HepG2 (cell line): Measurements from ENCODE around the gene CPNE1. TPM values are rescaled to one million over a fixed set of nuclear protein-coding genes. Genes with fewer than 3 reads are reported as not detected.

Experiments used
- JARID2 ChIP-seq: sonication (generic); formaldehyde crosslinking; IDR thresholded peaks from 2 replicates; pipeline ENCODE4 v1.8.1; 2023; ENCODE audit warnings: missing genetic modification reagents, inconsistent platforms; ENCODE audit not compliant: insufficient replicate concordance
- JDP2 ChIP-seq: sonication (generic); formaldehyde crosslinking; IDR thresholded peaks from 2 replicates; pipeline ENCODE4 v1.8.1; 2022; ENCODE audit warnings: missing genetic modification reagents, borderline replicate concordance
- MAFK ChIP-seq, 2 experiments: IDR thresholded peaks in 1 of 2; conservative IDR thresholded peaks in 1 of 2; 2 replicates each; pipeline ENCODE4 v1.6.1; 2011; ENCODE audit warnings: improper control_type of control experiment in 2 of 2, low read length in 2 of 2
- NCOA1 ChIP-seq: sonication (generic); formaldehyde crosslinking; IDR thresholded peaks from 2 replicates; pipeline ENCODE4 v1.9.0; 2021; ENCODE audit warnings: missing genetic modification reagents
- NCOA2 ChIP-seq: sonication (generic); formaldehyde crosslinking; IDR thresholded peaks from 2 replicates; pipeline ENCODE4 v1.8.0; 2022; ENCODE audit warnings: inconsistent platforms
- NFATC3 ChIP-seq: sonication (generic); formaldehyde crosslinking; IDR thresholded peaks from 2 replicates; pipeline ENCODE4 v1.5.1; 2020; ENCODE audit warnings: mild to moderate bottlenecking, missing genetic modification reagents
- NFIB ChIP-seq: sonication (generic); formaldehyde crosslinking; IDR thresholded peaks from 2 replicates; pipeline ENCODE4 v1.9.0; 2021; ENCODE audit warnings: missing genetic modification reagents, mild to moderate bottlenecking, borderline replicate concordance
- NRL ChIP-seq: sonication (generic); formaldehyde crosslinking; IDR thresholded peaks from 2 replicates; pipeline ENCODE4 v1.5.0; 2020; ENCODE audit warnings: missing genetic modification reagents, mild to moderate bottlenecking, moderate library complexity, borderline replicate concordance
- PHF5A ChIP-seq: IDR thresholded peaks from one replicate; pipeline ENCODE4 v1.6.1; 2018; ENCODE audit warnings: low read depth, missing genetic modification reagents; ENCODE audit not compliant: unreplicated experiment
- RNF2 ChIP-seq: fragments of 450-650 bp; conservative IDR thresholded peaks from 2 replicates; pipeline ENCODE4 v1.6.1; 2016; ENCODE audit warnings: low read depth
- SIN3A ChIP-seq: IDR thresholded peaks from 2 replicates; pipeline ENCODE4 v1.6.1; 2011; ENCODE audit warnings: low read depth, mild to moderate bottlenecking, control low read depth, low read length, borderline replicate concordance
- SIX4 ChIP-seq: sonication (generic); formaldehyde crosslinking; IDR thresholded peaks from 2 replicates; pipeline ENCODE4 v1.4.0; 2020; ENCODE audit warnings: missing genetic modification reagents
- TAF15 ChIP-seq: fragments of 200-400 bp; formaldehyde crosslinking; IDR thresholded peaks from one replicate; pipeline ENCODE4 v1.6.1; 2018; ENCODE audit warnings: mild to moderate bottlenecking, low read depth, low read length; ENCODE audit not compliant: poor library complexity, severe bottlenecking
- TOE1 ChIP-seq: sonication (generic); formaldehyde crosslinking; IDR thresholded peaks from 2 replicates; pipeline ENCODE4 v1.4.0; 2020; ENCODE audit warnings: mild to moderate bottlenecking, missing genetic modification reagents
- ZMAT3 ChIP-seq: sonication (generic); formaldehyde crosslinking; conservative IDR thresholded peaks from 2 replicates; pipeline ENCODE4 v1.7.0; 2021; ENCODE audit warnings: missing genetic modification reagents
- ZNF263 ChIP-seq: sonication (generic); formaldehyde crosslinking; IDR thresholded peaks from 2 replicates; pipeline ENCODE4 v1.4.0; 2020; ENCODE audit warnings: missing genetic modification reagents
- ZNF296 ChIP-seq: sonication (generic); formaldehyde crosslinking; conservative IDR thresholded peaks from 2 replicates; pipeline ENCODE4 v1.5.0; 2020; ENCODE audit warnings: mild to moderate bottlenecking, missing genetic modification reagents
- ZNF496 ChIP-seq: sonication (generic); formaldehyde crosslinking; IDR thresholded peaks from 2 replicates; pipeline ENCODE4 v1.8.1; 2023; ENCODE audit warnings: mild to moderate bottlenecking, moderate library complexity, missing genetic modification reagents; ENCODE audit not compliant: insufficient replicate concordance
- ZNF552 ChIP-seq: sonication (generic); formaldehyde crosslinking; IDR thresholded peaks from 2 replicates; pipeline ENCODE4 v1.9.0; 2022; ENCODE audit warnings: missing genetic modification reagents, mild to moderate bottlenecking, borderline replicate concordance
- ZNF614 ChIP-seq: IDR thresholded peaks from 2 replicates; pipeline ENCODE4 v1.6.1; 2018; ENCODE audit warnings: missing biosample characterization, missing genetic modification reagents, inconsistent platforms, borderline replicate concordance
- ZNF619 ChIP-seq: sonication (generic); formaldehyde crosslinking; IDR thresholded peaks from 2 replicates; pipeline ENCODE4 v1.4.0; 2020; ENCODE audit warnings: mild to moderate bottlenecking, missing genetic modification reagents
- ZNF678 ChIP-seq: sonication (generic); formaldehyde crosslinking; IDR thresholded peaks from 2 replicates; pipeline ENCODE4 v1.4.0; 2020; ENCODE audit warnings: mild to moderate bottlenecking, missing genetic modification reagents
- polyA plus RNA-seq, 8 experiments: library from polyadenylated mRNA; depleted of rRNA in 3 of 8; stranded (reverse) in 7 of 8; unstranded in 1 of 8; fragments of >200 nt; fragmentation: Illumina TruSeq in 4 of 8; extraction: Trizol in 4 of 8; gene quantifications; 2 replicates each; pipeline versions ENCODE4 v1.2.1 to v1.2.3, GENCODE V29; 2011 to 2016; ENCODE audit warnings: low read depth in 4 of 8, missing spikeins in 1 of 8, mixed read lengths in 1 of 8; ENCODE audit not compliant: insufficient read depth in 1 of 8
- total RNA-seq, 5 experiments: library from RNA; depleted of rRNA; stranded (reverse); fragments of >200 nt; fragmentation: Illumina TruSeq; extraction: Trizol; gene quantifications; 2 replicates each; pipeline ENCODE4 v1.2.3, GENCODE V29; 2016; ENCODE audit warnings: low read depth in 1 of 5
- TF ChIP-seq, protein P1 (sequence below): sonication (generic); formaldehyde crosslinking; IDR thresholded peaks from 2 replicates; pipeline ENCODE4 v1.8.1; 2023; ENCODE audit warnings: mild to moderate bottlenecking, inconsistent platforms, moderate library complexity, missing genetic modification reagents, borderline replicate concordance
- TF ChIP-seq, protein P2 (sequence below): sonication (generic); formaldehyde crosslinking; IDR thresholded peaks from 2 replicates; pipeline ENCODE4 v1.5.1; 2020; ENCODE audit warnings: mild to moderate bottlenecking, missing genetic modification reagents, moderate library complexity

Gene CPNE1
- total and polyA plus RNA-seq, 2 of the 13 experiments (the other 11 are each of a cell fraction or from before 2014, with no cell fraction given) = 408 to 431 TPM

DNA sequence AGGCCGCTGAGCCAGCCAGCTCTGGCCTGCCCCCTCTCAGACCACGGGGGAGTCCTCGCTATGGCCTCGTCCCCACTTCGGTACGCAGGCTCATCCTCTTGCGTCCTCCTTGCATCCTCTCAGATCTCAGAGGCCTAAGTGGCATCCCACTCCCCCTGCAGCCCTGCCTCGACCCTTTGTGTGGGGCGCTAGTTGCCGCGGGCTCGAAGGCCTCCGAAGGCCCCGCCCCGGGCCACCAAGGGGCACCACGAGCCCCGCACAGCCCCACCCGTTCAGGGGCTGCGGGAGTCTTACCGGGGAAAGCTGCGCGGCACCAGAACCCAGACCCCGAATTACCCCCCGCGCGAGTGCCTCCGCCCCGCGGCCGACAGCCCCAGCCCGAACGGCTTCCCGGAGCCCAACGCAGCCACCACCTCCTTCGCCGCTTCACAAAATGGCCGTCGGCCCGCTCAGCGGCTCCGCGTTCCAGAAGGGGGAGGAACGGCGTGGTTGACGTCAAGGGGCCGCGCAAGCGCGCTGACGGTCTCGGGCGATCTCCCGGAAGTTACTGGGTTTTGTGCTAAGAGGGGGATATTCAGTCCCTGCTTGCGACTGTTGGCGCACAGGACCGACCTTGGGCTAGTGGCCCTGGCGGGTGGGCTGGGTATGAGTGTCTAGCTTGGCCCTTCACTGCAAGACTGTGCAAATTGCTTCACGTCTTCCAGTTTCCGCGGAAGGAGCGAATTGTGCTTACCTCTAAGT is at the start of gene CPNE1, which contains the start of gene RBM12 (continued):
- TF ChIP-seq ZNF552 (peak; percentile 77; the same call in 1 of the 2 replicates), NCOA1 (CRISPR knock-in tag) (no peak; the same call in 1 of the 2 replicates), ZMAT3 (CRISPR knock-in tag) (peak; percentile 97), ZNF263 (CRISPR knock-in tag) (peak; percentile 64), TOE1 (CRISPR knock-in tag) (no peak), TAF15 (peak; percentile 88), ZNF614 (peak; percentile 96), PHF5A (CRISPR knock-in tag) (peak; percentile 65), NFATC3 (CRISPR knock-in tag) (peak; percentile 96; the same call in 1 of the 2 replicates), RNF2 (peak; percentile 89), JDP2 (CRISPR knock-in tag) (peak; percentile 86; the same call in 1 of the 2 replicates), SIX4 (CRISPR knock-in tag) (peak; percentile 8; the same call in 1 of the 2 replicates), NFIB (CRISPR knock-in tag) (no peak), ZNF296 (CRISPR knock-in tag) (peak; percentile 97; the same call in 1 of the 2 replicates), NCOA2 (CRISPR knock-in tag) (peak; percentile 70), SIN3A (peak; percentile 92), ZNF496 (CRISPR knock-in tag) (no peak), JARID2 (peak; percentile 97), MAFK (conservative IDR thresholded peaks at IDR 0.05 in 1 of 2, IDR thresholded peaks at IDR 0.05 in 1 of 2; ENCODE audit: low read length in 2 of 2) (peak; percentile 28 to 51; a peak in 3 of 4 replicates), NRL (CRISPR knock-in tag) (peak; percentile 95), ZNF619 (CRISPR knock-in tag) (peak; percentile 99), ZNF678 (CRISPR knock-in tag) (peak; percentile 81)
- TF ChIP-seq, protein P1, sequence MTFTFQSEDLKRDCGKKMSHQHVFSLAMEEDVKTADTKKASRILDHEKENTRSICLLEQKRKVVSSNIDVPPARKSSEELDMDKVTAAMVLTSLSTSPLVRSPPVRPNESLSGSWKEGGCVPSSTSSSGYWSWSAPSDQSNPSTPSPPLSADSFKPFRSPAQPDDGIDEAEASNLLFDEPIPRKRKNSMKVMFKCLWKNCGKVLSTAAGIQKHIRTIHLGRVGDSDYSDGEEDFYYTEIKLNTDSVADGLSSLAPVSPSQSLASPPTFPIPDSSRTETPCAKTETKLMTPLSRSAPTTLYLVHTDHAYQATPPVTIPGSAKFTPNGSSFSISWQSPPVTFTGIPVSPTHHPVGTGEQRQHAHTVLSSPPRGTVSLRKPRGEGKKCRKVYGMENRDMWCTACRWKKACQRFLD (CRISPR knock-in tag) = peak; percentile 98; the same call in 1 of the 2 replicates
- TF ChIP-seq, protein P2, sequence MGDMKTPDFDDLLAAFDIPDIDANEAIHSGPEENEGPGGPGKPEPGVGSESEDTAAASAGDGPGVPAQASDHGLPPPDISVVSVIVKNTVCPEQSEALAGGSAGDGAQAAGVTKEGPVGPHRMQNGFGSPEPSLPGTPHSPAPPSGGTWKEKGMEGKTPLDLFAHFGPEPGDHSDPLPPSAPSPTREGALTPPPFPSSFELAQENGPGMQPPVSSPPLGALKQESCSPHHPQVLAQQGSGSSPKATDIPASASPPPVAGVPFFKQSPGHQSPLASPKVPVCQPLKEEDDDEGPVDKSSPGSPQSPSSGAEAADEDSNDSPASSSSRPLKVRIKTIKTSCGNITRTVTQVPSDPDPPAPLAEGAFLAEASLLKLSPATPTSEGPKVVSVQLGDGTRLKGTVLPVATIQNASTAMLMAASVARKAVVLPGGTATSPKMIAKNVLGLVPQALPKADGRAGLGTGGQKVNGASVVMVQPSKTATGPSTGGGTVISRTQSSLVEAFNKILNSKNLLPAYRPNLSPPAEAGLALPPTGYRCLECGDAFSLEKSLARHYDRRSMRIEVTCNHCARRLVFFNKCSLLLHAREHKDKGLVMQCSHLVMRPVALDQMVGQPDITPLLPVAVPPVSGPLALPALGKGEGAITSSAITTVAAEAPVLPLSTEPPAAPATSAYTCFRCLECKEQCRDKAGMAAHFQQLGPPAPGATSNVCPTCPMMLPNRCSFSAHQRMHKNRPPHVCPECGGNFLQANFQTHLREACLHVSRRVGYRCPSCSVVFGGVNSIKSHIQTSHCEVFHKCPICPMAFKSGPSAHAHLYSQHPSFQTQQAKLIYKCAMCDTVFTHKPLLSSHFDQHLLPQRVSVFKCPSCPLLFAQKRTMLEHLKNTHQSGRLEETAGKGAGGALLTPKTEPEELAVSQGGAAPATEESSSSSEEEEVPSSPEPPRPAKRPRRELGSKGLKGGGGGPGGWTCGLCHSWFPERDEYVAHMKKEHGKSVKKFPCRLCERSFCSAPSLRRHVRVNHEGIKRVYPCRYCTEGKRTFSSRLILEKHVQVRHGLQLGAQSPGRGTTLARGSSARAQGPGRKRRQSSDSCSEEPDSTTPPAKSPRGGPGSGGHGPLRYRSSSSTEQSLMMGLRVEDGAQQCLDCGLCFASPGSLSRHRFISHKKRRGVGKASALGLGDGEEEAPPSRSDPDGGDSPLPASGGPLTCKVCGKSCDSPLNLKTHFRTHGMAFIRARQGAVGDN (CRISPR knock-in tag) = peak; percentile 100
